Heart right ventricle (tissue), 16 donors: ENCODE data around the gene ARHGAP19. TPM values are rescaled to one million over a fixed set of nuclear protein-coding genes. Genes with fewer than 3 reads are reported as not detected.

Experiments
- ATAC-seq, 8 donors: fragments of 200-7000 bp; cut with Tn5 transposase; one replicate each; pipeline ENCODE4 v1.9.1; 2020; ENCODE audit warnings: mild to moderate bottlenecking in 8 of 8, moderate library complexity in 8 of 8, moderate number of reproducible peaks in 1 of 8
- DNase-seq, 2 donors: peaks; one replicate each; pipeline ENCODE4 v3.0.0-alpha.2; 2020
- H3K27ac ChIP-seq, 10 donors: fragments of 200-600 bp; sonication (generic) in 2 of 10; one replicate each; pipeline versions ENCODE4 v1.5.0 to v1.8.0; 2020 to 2022; ENCODE audit warnings: mild to moderate bottlenecking in 3 of 10
- H3K27me3 ChIP-seq, 7 donors: fragments of 200-600 bp; one replicate each; pipeline ENCODE4 v1.8.0; 2021 to 2022; ENCODE audit warnings: mild to moderate bottlenecking in 2 of 7
- H3K36me3 ChIP-seq, 9 donors: fragments of 200-600 bp; sonication (generic) in 1 of 9; one replicate each; pipeline versions ENCODE4 v1.5.0 to v1.8.0; 2020 to 2022; ENCODE audit warnings: mild to moderate bottlenecking in 2 of 9
- H3K4me1 ChIP-seq, 9 donors: fragments of 200-600 bp; sonication (generic) in 1 of 9; one replicate each; pipeline versions ENCODE4 v1.5.0 to v1.8.0; 2020 to 2022; ENCODE audit warnings: mild to moderate bottlenecking in 4 of 9
- H3K4me3 ChIP-seq, 10 donors: fragments of 200-600 bp; sonication (generic) in 2 of 10; one replicate each; pipeline versions ENCODE4 v1.5.0 to v1.8.0; 2020 to 2022; ENCODE audit warnings: mild to moderate bottlenecking in 7 of 10, moderate library complexity in 2 of 10
- H3K9me3 ChIP-seq, 11 donors: fragments of 200-600 bp in 10 of 11; sonication (generic) in 2 of 11; one replicate each; pipeline versions ENCODE4 v1.5.0 to v1.8.0; 2013 to 2022; ENCODE audit warnings: mild to moderate bottlenecking in 2 of 11, control low read depth in 1 of 11, moderate library complexity in 1 of 11
- WGBS, 2 donors: extraction: QIAGEN DNeasy Blood & Tissue Kit; methylation state at CpG; one replicate each; pipeline ENCODE4 v1.1.7; 2013; ENCODE audit warnings: inconsistent platforms in 1 of 2; 5-methylcytosine and 5-hydroxymethylcytosine counted together
- intact Hi-C, 10 donors: fragments of 100-400 bp; cut with DNase I; formaldehyde crosslinking; loops; one replicate each; pipeline versions ENCODE4 v1.11.1 to v1.14.2; 2022
- polyA plus RNA-seq, 2 donors: library from polyadenylated mRNA; stranded (reverse); fragments of 200-250 nt; gene quantifications; one replicate each; pipeline ENCODE4 v1.2.3, GENCODE V29; 2013
- total RNA-seq, 10 donors: library from RNA; stranded (reverse); fragmentation: NEBNext Ultra II Directional in 3 of 10; extraction: Animal tissue kit (Norgen Biotek cat#: 25700) in 3 of 10; gene quantifications; one replicate each; pipeline versions ENCODE4 v1.2.1 to v1.2.4, GENCODE V29; 2021 to 2023
- TF ChIP-seq, protein P1 (sequence below), 9 donors: fragments of 200-600 bp; sonication (generic) in 2 of 9; IDR thresholded peaks; one replicate each; pipeline versions ENCODE4 v1.5.0 to v1.8.0; 2021 to 2022; ENCODE audit warnings: antibody characterized with exemption in 9 of 9, mild to moderate bottlenecking in 5 of 9, moderate library complexity in 1 of 9
- donor health status: Arrhythmogenic right ventricular cardiomyopathy.
- donor health status: ischemic (EF 13 %, LVEDD 7.1; RV severe dilation, severe dysfunction).
- donor health status: healthy with polysubstance abuse.
- donor health status: DM: no; HTN: yes; CAD: no.
- donor health status: DM: no; HTN: no; CAD: no.
- donor health status: ischemic (EF 25% LVEDD 6.9; RV normal size, moderate dysfunction).
- donor health status: ischemic (EF 25% LVEDD 5.7; RV mildly dilated, moderate dysfunction).
- donor health status: healthy.
- donor health status: DM: yes; HTN: yes; CAD: no.
- donor health status: Ischemic cardiomyopathy.
- donor health status: ischemic (EF 35%, LVEDD 5.7; RV mildly dilated, moderate dysfunction).
- donor health status: nonischemic (EF 11% LVEDD 7.7; RV severe dilation, severe dysfunction).
- donor health status: DM: yes; HTN: yes; CAD: no.
- donor health status: PGD.
- donor health status: ischemic (EF 29% LVEDD 5.4; RV normal size, mild dysfunction).
- donor health status: nonischemic (EF 23%, LVEDD 6.1; RV moderate dilation, normal function).

The ARHGAP19 gene
- total and polyA plus RNA-seq, 12 donors = 1.5 to 6.2 (median 3.4) TPM

DNA sequence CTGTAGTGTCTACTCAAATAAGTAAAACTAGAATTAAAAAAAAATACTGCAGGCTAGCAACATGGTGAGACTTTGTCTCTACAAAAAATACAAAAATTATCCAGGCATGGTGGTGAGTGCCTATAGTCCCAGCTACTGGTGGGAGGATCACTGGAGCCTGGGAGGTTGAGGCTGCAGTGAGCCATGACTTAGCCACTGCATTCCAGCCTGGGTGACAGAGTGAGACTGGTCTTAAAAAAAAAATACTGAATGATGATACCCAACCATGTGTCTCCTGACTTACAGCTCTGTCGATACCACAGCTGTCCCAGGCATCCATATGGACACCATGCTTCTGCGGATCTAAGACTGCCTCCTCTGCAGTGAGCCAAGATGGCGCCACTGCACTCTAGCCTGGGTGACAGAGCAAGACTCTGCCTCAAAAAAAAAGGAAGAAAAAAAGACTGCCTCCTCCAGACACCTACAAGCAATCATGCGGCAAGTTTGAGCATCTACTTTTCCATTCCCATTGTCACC is 18.7 kb upstream of the ARHGAP19 start:
- ATAC-seq (no peak), DNase-seq (no peak)
- Histone ChIP-seq H3K4me3 (no peak overlapping the region), H3K9me3 (no peaks in the 10 kb centered on the region), H3K27me3 (no peaks in the 10 kb centered on the region), H3K27ac (no peak overlapping the region), H3K36me3 (no peaks in the 10 kb centered on the region), H3K4me1 (peaks cover 0 to 18% (median 0%) of the 10 kb centered on the region in 9 donors)
- 96 to 98% methylated on average over 4 of the region's 4 CpGs for WGBS, 2 donors
- TF ChIP-seq, protein P1, sequence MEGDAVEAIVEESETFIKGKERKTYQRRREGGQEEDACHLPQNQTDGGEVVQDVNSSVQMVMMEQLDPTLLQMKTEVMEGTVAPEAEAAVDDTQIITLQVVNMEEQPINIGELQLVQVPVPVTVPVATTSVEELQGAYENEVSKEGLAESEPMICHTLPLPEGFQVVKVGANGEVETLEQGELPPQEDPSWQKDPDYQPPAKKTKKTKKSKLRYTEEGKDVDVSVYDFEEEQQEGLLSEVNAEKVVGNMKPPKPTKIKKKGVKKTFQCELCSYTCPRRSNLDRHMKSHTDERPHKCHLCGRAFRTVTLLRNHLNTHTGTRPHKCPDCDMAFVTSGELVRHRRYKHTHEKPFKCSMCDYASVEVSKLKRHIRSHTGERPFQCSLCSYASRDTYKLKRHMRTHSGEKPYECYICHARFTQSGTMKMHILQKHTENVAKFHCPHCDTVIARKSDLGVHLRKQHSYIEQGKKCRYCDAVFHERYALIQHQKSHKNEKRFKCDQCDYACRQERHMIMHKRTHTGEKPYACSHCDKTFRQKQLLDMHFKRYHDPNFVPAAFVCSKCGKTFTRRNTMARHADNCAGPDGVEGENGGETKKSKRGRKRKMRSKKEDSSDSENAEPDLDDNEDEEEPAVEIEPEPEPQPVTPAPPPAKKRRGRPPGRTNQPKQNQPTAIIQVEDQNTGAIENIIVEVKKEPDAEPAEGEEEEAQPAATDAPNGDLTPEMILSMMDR (IDR thresholded peaks at IDR 0.05) = no peak
- intact Hi-C loops = no loop called here

DNA sequence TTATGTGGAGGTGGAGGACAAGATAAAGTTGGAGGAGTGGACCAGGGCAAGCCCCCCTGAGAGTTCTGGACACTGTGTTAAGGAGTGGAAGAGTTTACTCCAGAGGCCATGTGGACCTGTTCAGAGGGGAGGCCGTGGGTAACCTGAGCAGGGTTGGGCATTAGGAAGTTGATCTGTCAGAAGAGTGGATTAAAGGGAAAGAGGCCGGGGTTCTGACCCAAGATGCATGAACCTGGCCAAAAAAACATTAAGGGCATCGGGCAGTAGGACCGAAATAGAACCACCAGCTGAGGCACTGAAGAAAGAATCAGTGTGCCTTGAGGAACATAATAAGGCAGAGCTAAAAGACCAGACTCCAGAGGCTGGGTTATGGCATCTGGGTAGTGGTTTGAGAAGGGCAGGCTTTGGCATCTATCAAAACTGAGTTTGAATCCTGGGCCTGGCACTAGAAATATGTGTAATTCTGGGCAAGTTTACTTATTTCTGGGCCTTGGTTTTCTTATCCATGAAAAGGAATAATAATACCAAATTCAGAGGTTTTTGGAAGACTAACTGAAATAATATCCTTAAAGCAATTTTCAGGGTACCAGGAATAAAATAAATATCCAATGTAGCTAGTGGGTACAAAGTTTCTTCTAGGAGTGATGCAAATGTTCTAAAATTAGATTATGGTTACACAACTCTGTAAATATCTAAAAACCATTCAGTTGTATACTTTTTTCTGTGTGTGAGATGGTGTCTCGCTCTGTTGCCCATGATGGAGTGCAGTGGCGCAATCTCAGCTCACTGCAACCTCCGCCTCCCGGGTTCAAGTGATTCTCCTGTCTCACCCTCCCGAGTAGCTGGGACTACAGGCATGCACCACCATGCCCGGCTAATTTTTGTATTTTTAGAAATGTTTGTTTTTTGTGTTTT is 15.7 kb upstream of the ARHGAP19 start:
- intact Hi-C loops = no loop called here
- Histone ChIP-seq H3K4me3 (no peak overlapping the region), H3K36me3 (no peaks in the 10 kb centered on the region), H3K4me1 (peaks cover 0 to 8% (median 0%) of the 10 kb centered on the region in 9 donors), H3K27ac (no peak overlapping the region), H3K9me3 (no peaks in the 10 kb centered on the region), H3K27me3 (no peaks in the 10 kb centered on the region)
- ATAC-seq = no peak
- no peak for DNase-seq
- TF ChIP-seq, protein P1 (IDR thresholded peaks at IDR 0.05) = no peak
- WGBS, 2 donors = 78 to 80% methylated on average over 10 of the region's 10 CpGs

DNA sequence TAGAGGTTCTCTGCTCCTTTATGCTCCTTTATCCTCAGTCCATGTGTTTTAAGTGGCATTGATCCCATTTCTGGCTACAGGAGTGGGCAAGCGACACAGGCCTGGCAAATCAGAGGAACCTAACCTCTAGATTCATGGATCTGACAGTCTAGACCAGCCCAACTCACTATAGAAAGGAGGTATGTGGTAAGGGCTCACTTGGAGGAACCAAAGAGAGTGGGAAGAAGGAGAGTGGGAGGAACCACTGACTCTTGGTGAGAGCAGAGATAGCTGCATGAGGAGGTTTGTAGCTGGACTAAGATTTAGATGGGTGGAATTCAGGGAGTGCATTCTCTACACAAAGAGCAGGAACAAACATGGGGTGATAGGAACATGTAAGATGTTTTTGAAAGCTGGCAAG is 15.0 kb upstream of the ARHGAP19 start:
- peaks cover 0 to 8% (median 0%) of the 10 kb centered on the region in 9 donors for H3K4me1 ChIP-seq
- WGBS, 2 donors = 47 to 85% methylated on average over 1 of the region's 1 CpG
- no peaks in the 10 kb centered on the region for H3K36me3 ChIP-seq
- no peaks in the 10 kb centered on the region for H3K27me3 ChIP-seq
- no peak overlapping the region for H3K4me3 ChIP-seq
- TF ChIP-seq, protein P1 (IDR thresholded peaks at IDR 0.05) = no peak
- intact Hi-C loops = no loop called here
- H3K9me3 ChIP-seq = no peaks in the 10 kb centered on the region
- no peak overlapping the region for H3K27ac ChIP-seq
- DNase-seq (no peak), ATAC-seq (no peak)

DNA sequence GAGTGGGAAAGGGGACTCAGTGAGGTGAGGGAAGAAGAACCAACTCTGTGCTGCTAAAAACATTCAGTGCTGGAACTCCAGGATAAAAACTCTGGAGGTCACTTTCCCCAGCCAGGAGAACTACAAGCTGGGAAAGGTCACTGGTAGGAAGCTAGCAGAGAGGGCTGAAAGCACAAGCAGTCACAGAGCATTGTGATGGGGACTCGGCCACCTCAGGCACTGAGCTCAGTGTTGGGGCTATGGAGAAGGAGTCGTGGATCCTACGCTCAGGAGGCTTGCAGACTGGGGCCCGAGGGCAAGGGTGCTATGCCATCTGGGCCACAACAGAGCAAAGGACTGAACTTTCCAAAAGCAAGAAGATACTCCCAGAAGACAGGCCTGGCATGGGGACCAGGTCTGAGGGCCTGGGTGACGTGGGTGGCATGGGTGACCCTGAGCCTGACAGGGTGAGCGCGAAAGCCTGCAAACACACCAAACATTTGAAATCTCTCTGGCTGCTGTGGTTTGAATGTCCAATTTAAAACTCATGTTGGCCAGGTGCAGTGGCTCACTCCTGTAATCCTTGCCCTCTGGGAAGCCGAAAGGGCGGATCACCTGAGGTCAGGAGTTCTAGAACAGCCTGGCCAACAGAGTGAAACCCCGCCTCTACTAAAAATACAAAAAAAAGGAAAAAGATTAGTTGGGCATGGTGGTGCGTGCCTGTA is 9.8 kb upstream of the ARHGAP19 start:
- no peaks in the 10 kb centered on the region for H3K9me3 ChIP-seq
- no peaks in the 10 kb centered on the region for H3K4me1 ChIP-seq
- H3K27me3 ChIP-seq = no peaks in the 10 kb centered on the region
- no peaks in the 10 kb centered on the region for H3K36me3 ChIP-seq
- 92 to 95% methylated on average over 11 of the region's 11 CpGs for WGBS, 2 donors
- ATAC-seq = no peak
- intact Hi-C loops = no loop called here
- DNase-seq = no peak
- TF ChIP-seq, protein P1 (IDR thresholded peaks at IDR 0.05) = no peak
- H3K4me3 ChIP-seq = no peak overlapping the region
- H3K27ac ChIP-seq = no peak overlapping the region
